Nephron (organoid): ENCODE data around the gene THOC6.

Source experiments
- H3K27ac Mint-ChIP-seq, 3 experiments: 2 replicates each; pipeline ENCODE4 v1.8.0; 2020; ENCODE audit warnings: mixed read lengths in 3 of 3, mild to moderate bottlenecking in 2 of 3, moderate library complexity in 1 of 3
- H3K27me3 Mint-ChIP-seq: 2 replicates; pipeline ENCODE4 v1.8.0; 2021; ENCODE audit warnings: low read depth, mild to moderate bottlenecking, moderate library complexity, mixed read lengths
- H3K36me3 Mint-ChIP-seq: 2 replicates; pipeline ENCODE4 v1.8.0; 2020; ENCODE audit warnings: low read depth, mixed read lengths
- H3K4me1 Mint-ChIP-seq: 2 replicates; pipeline ENCODE4 v1.8.0; 2020; ENCODE audit warnings: mixed read lengths
- H3K4me3 Mint-ChIP-seq, 3 experiments: 2 replicates each; pipeline ENCODE4 v1.8.0; 2020; ENCODE audit warnings: mild to moderate bottlenecking in 3 of 3, mixed read lengths in 3 of 3, moderate library complexity in 2 of 3
- H3K9me3 Mint-ChIP-seq: 2 replicates; pipeline ENCODE4 v1.8.0; 2020; ENCODE audit warnings: mixed read lengths
- CTCF ChIP-seq, 3 experiments: fragments of 200-600 bp; sonication (generic); IDR thresholded peaks; one replicate each; pipeline ENCODE4 v1.5.0; 2021; ENCODE audit warnings: antibody characterized with exemption in 3 of 3; ENCODE audit not compliant: unreplicated experiment in 3 of 3

Gene THOC6

GRCh38 chr16:2982402-2982801, 41.4 kb upstream of the THOC6 start:
- H3K4me3 Mint-ChIP-seq = peak overlapping the region; percentile 22 to 93 (median 84)

GRCh38 chr16:2983706-2984136, 40.1 kb upstream of the THOC6 start:
- H3K9me3 Mint-ChIP-seq = no peaks in the 10 kb centered on the region
- peaks cover 17% of the 10 kb centered on the region for H3K4me1 Mint-ChIP-seq
- H3K27ac Mint-ChIP-seq = no peak overlapping the region
- H3K36me3 Mint-ChIP-seq = no peaks in the 10 kb centered on the region
- H3K4me3 Mint-ChIP-seq = peak overlapping the region; percentile 49 to 63 (median 50)
- H3K27me3 Mint-ChIP-seq = peaks cover 8% of the 10 kb centered on the region
- peak; percentile 97 to 99 (median 98) for TF ChIP-seq CTCF (IDR thresholded peaks at IDR 0.05; ENCODE audit: unreplicated experiment in 3 of 3)

More at GRCh38 chr16:2982402-2982801, 41.4 kb upstream of the THOC6 start:
- Mint-ChIP-seq H3K27me3 (peaks cover 8% of the 10 kb centered on the region), H3K27ac (peak overlapping the region in 2 of 3 experiments; percentile 34 to 78), H3K9me3 (no peaks in the 10 kb centered on the region), H3K4me1 (peaks cover 17% of the 10 kb centered on the region), H3K36me3 (no peaks in the 10 kb centered on the region)
- TF ChIP-seq CTCF (IDR thresholded peaks at IDR 0.05; ENCODE audit: unreplicated experiment in 3 of 3) = no peak

- H3K36me3 Mint-ChIP-seq = no peaks in the 10 kb centered on the region
- peaks cover 8% of the 10 kb centered on the region for H3K27me3 Mint-ChIP-seq
- H3K4me1 Mint-ChIP-seq = peaks cover 17% of the 10 kb centered on the region
- H3K27ac Mint-ChIP-seq = no peak overlapping the region
- TF ChIP-seq CTCF (IDR thresholded peaks at IDR 0.05; ENCODE audit: unreplicated experiment in 3 of 3) = no peak
- no peak overlapping the region for H3K4me3 Mint-ChIP-seq
- H3K9me3 Mint-ChIP-seq = no peaks in the 10 kb centered on the region
Measured at GRCh38 chr16:2985462-2985861, 38.4 kb upstream of the THOC6 start.

GRCh38 chr16:2985893-2986355, 37.9 kb upstream of the THOC6 start:
- H3K27ac Mint-ChIP-seq = no peak overlapping the region
- H3K4me1 Mint-ChIP-seq = peaks cover 17% of the 10 kb centered on the region
- no peaks in the 10 kb centered on the region for H3K36me3 Mint-ChIP-seq
- H3K4me3 Mint-ChIP-seq = no peak overlapping the region
- peaks cover 8% of the 10 kb centered on the region for H3K27me3 Mint-ChIP-seq
- no peak for TF ChIP-seq CTCF (IDR thresholded peaks at IDR 0.05; ENCODE audit: unreplicated experiment in 3 of 3)
- H3K9me3 Mint-ChIP-seq = no peaks in the 10 kb centered on the region

- Mint-ChIP-seq H3K27ac (peak overlapping the region in 1 of 3 experiments; percentile 35), H3K27me3 (peaks cover 5% of the 10 kb centered on the region), H3K36me3 (no peaks in the 10 kb centered on the region), H3K9me3 (no peaks in the 10 kb centered on the region), H3K4me3 (no peak overlapping the region), H3K4me1 (peaks cover 9% of the 10 kb centered on the region)
- TF ChIP-seq CTCF (IDR thresholded peaks at IDR 0.05; ENCODE audit: unreplicated experiment in 3 of 3) = no peak
Measured at GRCh38 chr16:2986623-2987188, 37.1 kb upstream of the THOC6 start.

- no peaks in the 10 kb centered on the region for H3K9me3 Mint-ChIP-seq
- H3K27ac Mint-ChIP-seq = no peak overlapping the region
- no peaks in the 10 kb centered on the region for H3K36me3 Mint-ChIP-seq
- peaks cover 3% of the 10 kb centered on the region for H3K4me1 Mint-ChIP-seq
- peaks cover 3% of the 10 kb centered on the region for H3K27me3 Mint-ChIP-seq
- no peak for TF ChIP-seq CTCF (IDR thresholded peaks at IDR 0.05; ENCODE audit: unreplicated experiment in 3 of 3)
- peak overlapping the region in 1 of 3 experiments; percentile 63 for H3K4me3 Mint-ChIP-seq
Measured at GRCh38 chr16:2987286-2987685, 36.5 kb upstream of the THOC6 start.
